Peyer's patch (tissue), 4 donors: ENCODE results near the gene LMO2.

Experiments used
- CTCF ChIP-seq, 6 experiments: fragments of 450-650 bp in 4 of 6; fragments of 200-600 bp in 2 of 6; sonication (generic) in 1 of 6; IDR thresholded peaks; one replicate each; pipeline ENCODE4 v1.5.1; 2017 to 2019; ENCODE audit warnings: antibody characterized with exemption in 6 of 6, mild to moderate bottlenecking in 3 of 6, moderate library complexity in 1 of 6
- POLR2A ChIP-seq, 2 donors: fragments of 450-650 bp; IDR thresholded peaks; one replicate each; pipeline ENCODE4 v1.5.1; 2017; ENCODE audit warnings: antibody characterized with exemption in 2 of 2, mild to moderate bottlenecking in 2 of 2, moderate library complexity in 2 of 2

GRCh38 chr11:33909552-33909951 is 17.7 kb upstream of the LMO2 start:
- TF ChIP-seq CTCF (IDR thresholded peaks at IDR 0.05) (no peak), POLR2A (IDR thresholded peaks at IDR 0.05) (no peak)
